ENCODE measurements around the gene SYF2.
"Not testable (repeated sequence)": the region's sequence is repeated elsewhere in the genome, so short reads cannot be mapped to it uniquely, and the experiment has no call there.

The SYF2 gene

DNA sequence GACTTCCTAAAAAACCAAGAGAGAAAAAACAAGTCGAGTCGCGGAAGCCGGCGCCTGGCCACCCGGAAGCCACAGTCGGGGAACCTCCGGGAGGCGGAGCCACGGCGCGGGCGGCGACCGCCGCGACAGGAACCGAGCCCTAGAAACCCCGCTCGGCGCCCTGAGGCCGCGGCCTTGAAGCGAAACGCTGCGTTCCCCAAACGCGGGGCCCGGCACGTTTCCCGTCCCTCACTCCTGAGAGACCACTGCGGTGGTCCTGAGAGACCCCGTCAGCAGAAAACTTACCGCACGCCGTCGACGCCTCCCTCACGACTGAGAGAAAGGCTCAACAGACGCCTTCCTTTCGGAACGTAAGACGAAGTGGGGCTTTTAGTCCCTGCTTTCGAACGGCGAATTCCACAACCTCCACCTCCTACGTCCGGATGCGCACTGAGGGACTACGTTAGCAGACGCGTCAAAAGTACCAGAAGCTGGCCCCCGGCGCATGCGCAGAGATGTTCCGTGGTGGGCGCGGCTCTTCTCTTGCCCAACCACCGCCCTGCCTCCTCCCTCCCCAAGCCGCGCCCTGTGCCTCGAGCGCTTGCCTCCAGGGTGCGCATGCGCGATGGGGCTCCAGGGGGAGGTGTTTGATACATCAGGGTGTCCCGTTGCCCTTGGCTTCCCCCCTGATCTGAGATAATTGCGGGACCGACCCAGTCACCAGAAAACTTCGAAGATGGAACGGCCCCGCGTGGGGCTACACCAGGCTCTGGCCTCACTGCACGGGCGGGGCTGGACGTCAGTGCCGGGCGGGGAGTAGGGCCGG, 14.9 kb upstream of the SYF2 start, which contains the start of gene RSRP1:
RSRP1 (minus strand) TSS at position 431 of the 805 bp plus-strand sequence. CDS start 491 bp downstream, outside the sequence.
- DNase-seq (ENCODE audit: extremely low read depth in 1 of 2, low read depth in 1 of 2), result peak; percentile 99 to 100

- peak in 1 of 2 donors; percentile 22 for DNase-seq (ENCODE audit: extremely low read depth in 1 of 2, low read depth in 1 of 2)
Observed at GRCh38 chr1:25246600-25247023, 14.3 kb upstream of the SYF2 start.

DNA sequence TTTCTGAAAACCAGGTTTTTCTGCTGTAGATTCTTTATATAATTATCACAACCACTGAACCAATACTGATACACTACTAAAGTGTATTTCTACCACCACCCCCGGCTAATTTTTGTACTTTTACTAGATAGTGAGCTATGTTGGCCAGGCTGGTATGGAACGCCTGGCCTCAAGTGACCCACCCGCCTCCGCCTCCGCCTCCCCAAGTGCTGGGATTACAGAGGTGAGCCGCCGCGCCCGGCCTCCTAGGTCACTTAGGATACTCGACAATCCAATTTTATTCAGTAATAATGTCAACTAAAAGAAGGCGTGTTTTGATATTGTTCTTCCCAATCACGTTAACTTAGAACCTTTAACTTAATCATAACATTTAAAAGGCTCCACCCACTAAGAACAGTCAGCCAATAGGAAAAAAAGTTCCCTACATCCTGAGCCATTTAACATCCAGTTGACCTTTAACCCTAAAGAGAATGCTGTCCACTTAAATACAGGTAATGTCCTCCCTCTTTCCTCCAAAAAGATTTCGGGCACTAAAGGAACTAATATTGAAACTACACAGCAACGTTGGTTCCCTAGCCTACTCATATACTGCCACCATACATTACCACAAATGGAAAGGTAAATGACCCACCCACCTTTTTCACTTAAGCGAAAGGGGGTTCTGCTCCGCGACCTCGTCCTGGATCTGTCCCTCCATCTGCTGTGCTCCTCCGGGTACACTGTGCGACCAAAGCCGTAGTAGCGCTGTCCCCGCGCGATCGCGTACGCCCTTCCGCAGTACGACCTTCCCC, 13.7 kb upstream of the SYF2 start:
- no peak for DNase-seq (ENCODE audit: extremely low read depth in 1 of 2, low read depth in 1 of 2)

GRCh38 chr1:25245393-25245792, 13.1 kb upstream of the SYF2 start:
- DNase-seq (ENCODE audit: extremely low read depth in 1 of 2, low read depth in 1 of 2), result no peak

DNA sequence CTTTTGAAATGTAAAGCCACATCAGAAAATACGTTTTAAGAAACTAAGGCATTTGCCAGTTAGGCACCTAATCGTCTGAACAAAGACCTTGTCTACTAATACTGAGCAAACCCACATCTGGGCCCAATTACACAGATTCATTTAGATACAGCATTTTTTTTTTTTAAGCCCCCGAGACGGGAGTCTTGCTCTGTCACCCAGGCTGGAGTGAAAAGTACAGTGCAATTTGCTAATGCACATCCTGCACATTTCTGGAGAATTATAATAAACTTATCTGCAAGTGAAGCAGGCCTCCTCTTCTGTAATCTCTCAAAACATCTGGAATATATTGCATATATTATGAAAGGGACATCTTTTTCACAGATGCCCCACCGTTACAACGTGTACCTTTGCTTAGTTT, 11.6 kb upstream of the SYF2 start:
- DNase-seq (ENCODE audit: extremely low read depth in 1 of 2, low read depth in 1 of 2), result no peak

DNA sequence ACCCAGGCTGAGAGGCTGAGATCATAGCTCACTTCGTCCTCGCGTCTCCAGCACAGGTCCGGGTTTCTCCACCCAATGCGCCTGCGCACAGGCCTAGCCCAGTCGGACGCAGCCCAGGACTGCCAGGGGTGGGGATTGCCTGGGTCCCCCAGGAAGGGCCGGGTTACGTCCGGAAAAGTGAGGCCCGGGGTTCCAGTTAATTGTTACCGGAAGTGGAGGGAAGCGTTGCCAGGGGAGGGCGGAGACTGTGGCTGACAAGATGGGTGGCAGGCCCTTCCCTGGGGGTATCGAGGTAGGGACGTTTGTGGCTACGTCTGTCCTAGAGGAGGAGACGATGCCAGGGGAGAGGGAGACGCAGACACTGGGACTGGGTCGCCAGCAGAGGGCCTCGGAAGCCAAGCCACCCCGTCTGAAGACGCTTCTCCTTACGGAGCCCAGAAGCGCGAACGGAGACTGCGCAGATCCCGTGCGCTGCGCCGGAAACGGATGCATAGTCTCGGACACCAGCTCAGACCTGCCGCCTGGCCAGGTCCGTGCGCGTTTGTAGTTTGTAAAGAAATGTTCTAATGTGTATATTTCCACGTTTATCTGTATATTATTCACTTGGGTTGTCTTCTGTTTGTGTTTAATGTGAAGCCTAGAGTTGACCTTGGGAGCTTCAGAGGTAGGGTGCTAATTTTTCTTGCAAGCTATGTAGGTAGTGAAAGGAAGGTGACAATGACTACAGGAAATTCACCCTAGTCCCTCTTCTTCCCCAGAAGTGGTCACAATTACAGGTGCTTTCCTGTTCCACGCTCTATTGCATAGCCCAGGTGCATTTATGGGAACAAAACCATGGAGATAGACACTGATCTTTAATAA, 7.6 kb upstream of the SYF2 start:
- DNase-seq (ENCODE audit: extremely low read depth in 1 of 2, low read depth in 1 of 2), result peak; percentile 85 to 94

DNA sequence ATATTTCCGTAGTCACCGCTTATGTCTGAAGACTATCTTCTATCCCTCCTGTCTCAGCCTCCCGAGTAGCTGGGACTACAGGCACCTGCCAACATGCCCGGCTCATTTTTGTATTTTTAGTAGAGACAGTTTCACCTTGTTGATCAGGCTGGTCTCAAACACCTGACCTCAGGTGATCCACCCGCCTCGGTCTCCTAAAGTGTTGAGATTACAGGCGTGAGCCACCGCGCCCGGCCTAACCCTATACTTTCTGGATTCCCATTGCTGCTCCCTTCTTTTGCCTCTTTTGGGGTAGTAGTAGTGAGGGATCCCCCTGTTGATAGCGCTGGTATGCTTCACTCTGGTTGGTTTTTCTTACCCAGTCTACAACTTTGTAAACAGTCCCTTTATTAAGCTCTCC, 5.7 kb upstream of the SYF2 start:
- no peak for DNase-seq (ENCODE audit: extremely low read depth in 1 of 2, low read depth in 1 of 2)

GRCh38 chr1:25236261-25236660, 4.0 kb upstream of the SYF2 start:
- not testable (repeated sequence) for DNase-seq (ENCODE audit: extremely low read depth in 1 of 2, low read depth in 1 of 2)

GRCh38 chr1:25235411-25235810, 3.1 kb upstream of the SYF2 start:
- not testable (repeated sequence) for DNase-seq (ENCODE audit: extremely low read depth in 1 of 2, low read depth in 1 of 2)

DNA sequence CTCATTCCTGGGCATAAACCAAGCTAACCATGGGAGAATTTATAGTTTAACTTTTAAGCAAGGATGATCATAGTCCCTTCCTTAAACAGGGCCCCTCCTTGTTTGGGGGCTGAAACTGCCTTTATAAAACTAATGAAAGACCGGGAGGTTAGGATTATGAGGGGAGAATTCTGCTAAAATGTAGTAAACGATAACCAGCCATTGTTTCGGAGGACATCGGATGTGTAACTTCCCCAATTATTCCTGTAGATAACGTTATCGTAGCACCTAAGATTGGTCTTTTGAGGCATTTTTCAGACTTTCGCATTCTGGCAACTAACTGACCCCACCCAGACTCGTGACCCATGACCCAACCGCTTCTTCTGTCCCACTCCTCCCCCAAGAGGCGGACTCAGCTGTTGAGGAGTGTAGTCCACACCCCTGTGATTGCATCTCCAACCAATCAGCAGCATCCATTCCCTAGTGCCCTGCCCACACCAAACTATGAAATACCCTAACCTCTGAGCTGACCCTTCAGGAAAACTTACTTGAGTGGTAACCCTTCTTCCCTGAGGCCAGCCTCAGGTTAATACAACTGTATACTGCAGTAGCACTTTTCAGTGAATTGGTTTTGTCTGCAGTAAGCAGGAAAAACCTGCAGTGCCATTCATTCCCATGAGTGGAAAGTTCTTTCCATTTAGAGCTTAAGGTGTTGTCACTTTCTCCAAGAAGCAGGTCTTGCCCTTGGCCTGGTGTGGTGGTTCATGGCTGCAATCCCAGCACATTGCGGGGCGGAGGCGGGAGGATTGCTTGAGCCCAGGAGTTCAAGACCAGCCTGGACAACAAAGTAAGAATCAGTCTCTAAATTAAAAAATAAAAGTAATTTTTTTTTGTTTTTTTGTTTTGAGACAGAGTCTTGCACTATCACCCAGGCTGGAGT, 823 bp upstream of the SYF2 start:
- DNase-seq (ENCODE audit: extremely low read depth in 1 of 2, low read depth in 1 of 2), result peak; percentile 31 to 73

DNA sequence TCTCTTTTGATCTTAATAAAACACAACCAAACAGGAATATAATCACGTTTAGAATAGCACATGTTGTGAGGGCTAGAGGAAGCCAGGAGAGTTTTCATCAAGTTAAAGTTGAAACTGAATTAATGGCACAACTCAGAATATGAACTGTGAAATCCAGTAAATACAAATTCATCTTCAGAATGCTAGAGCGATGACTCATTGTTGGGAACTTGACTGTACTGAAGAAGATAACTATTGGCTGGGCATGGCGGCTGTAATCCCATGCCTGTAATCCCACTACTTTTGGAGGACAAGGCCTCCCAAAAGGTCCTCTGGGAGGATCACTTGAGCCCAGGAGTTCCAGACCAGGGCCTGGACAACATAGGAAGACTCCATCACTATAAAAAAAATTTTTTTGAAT, 8.8 kb downstream of the SYF2 start:
- no peak for DNase-seq (ENCODE audit: extremely low read depth in 1 of 2, low read depth in 1 of 2)

DNA sequence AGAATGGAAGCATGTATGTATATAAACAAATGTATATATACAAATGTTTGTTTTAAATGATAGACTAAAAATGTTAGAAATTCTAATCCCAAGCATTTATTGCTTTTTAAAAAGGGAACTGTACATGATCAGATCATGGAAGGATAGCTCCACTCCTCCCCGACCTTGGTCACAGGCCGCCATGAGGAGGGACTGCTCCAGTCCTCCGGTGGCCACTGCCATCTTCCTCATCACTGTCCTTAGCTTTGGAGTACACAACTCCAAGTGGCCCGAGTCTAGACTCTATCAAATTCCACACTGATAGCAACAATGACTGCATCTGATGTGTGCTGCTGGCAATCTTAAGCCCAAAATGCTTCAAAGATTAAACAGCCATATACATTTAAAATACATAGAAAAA, 9.7 kb downstream of the SYF2 start:
- no peak for DNase-seq (ENCODE audit: extremely low read depth in 1 of 2, low read depth in 1 of 2)

DNA sequence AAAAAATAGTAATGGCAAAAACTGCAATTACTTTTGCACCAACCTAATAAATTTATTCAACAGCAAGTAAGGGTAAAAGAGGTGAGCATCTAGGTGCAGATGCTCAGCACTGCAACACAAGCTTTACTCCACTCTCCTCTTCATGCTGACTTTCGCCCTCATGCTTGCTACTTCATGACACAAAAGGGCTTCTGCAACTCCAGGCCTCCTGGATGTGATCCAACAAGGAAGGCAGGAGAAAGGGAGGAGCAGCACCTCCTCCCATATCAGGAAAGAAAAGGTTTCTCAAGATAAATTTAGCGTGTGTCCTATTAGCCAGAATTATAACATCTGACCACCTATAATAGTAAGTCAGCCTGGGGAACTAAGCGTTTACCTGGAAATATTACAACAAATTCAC, 11.6 kb downstream of the SYF2 start:
- no peak for DNase-seq (ENCODE audit: extremely low read depth in 1 of 2, low read depth in 1 of 2)

DNA sequence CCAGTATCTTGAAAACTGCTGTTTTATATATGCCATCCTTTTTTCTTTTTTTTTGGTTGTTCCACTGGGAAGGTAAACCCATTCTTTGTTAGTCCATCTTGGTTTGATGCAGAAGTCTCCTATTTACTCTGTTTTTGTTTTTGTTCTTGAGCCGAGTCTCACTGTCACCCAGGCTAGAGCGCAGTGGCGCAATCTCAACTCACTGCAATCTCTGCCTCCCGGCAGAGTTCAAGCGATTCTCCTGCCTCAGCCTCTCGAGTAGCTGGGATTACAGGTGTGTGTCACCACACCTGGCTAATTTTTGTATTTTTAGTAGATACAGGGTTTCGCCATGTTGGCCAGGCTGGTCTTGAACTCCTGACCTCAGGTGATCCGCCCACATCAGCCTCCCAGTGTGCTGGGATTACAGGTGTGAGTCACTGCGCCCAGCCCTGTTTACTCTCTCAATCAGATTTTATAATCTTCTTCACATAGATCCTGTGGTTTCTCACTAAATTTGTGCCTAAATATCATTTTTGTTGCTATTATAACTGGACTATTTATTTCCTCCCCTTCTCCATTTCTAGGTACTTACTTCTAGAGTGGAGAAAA, 12.5 kb downstream of the SYF2 start:
- DNase-seq (ENCODE audit: extremely low read depth in 1 of 2, low read depth in 1 of 2), result no peak

DNA sequence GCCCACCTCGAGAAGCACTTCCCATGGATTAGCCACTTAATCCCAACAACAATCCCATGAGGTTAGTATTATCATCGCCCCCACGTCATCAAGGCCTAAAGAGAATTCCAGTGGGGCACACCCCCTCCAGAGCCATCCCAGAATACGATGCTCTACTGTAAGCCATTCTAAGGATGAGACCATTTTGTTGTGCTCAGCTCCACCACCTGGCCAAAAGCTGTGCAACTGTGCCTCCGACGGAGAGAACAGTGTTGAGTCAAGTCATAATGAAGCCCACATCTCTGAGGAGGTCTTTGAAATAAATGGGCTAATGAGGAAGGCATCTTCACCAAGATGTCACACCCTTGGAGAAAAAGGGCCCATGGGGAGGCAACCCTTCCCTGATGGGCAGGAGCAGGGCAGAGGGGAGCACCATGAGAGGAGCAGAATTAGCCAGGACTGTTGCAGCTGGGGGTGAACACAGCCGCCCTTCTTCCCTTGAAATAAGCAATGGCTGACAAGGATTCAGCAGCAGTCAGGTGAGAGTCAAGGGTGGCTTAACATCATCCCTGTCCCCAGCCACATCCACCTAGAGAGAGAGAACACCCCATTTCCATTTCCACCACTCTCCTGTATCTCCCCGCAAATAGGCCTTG, 14.6 kb downstream of the SYF2 start:
- no peak for DNase-seq (ENCODE audit: extremely low read depth in 1 of 2, low read depth in 1 of 2)

DNA sequence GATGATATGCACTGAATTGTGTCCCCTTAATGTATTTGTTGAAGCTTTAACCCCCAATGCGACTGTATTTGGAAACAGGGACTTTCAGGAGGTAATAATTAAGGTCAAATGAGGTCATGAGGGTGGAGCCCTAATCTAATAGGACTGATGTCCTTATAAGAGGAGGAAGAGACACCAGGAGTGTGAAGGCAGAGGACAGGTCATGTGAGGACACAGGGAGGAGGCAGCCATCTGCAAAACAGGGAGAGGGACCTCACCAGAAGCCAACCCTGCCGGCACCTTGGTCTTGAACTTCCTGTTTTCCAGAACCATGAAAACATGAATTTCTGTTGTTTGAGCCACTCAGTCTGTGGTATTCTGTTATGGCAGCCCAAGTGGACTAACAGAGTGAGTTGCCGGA, 15.3 kb downstream of the SYF2 start:
- no peak for DNase-seq (ENCODE audit: extremely low read depth in 1 of 2, low read depth in 1 of 2)

DNA sequence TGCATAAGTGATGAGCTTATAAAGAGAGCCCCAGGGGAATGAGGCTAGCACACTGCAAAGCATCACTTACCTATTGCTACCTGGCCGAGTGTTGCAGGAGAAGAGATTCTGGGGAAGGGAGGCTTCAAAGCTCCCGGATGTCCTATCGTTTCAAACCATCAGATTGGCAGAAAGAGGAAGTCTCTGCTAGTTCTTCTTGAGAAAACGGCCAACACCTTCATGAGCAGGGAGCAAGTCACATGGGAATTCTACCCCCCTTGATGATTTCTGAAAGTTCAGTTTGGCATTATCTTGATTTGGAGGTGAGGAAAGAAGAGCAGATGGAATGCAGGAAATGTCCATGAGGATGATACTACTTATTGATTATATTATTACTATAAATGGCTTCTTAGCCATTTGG, 16.2 kb downstream of the SYF2 start:
- DNase-seq (ENCODE audit: extremely low read depth in 1 of 2, low read depth in 1 of 2), result no peak

DNA sequence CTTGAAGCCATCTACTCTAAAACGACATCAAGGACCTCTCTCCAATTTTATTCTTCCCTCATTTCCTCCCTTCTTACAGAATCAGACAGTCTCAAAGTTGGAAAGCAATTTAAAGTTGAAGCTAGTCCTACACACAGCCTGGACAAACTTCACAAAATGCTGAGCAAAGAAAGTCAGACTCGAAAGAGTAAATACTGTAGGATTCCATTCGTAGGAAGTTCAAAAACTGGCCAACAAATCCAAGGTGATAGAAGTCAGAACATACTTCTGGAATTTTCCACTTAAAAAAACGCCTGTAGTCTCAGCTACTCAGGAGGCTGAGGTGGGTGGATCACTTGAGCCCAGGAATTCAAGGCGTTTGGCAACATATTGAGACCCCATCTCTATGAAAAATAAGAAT, 19.6 kb downstream of the SYF2 start:
- no peak for DNase-seq (ENCODE audit: extremely low read depth in 1 of 2, low read depth in 1 of 2)

DNA sequence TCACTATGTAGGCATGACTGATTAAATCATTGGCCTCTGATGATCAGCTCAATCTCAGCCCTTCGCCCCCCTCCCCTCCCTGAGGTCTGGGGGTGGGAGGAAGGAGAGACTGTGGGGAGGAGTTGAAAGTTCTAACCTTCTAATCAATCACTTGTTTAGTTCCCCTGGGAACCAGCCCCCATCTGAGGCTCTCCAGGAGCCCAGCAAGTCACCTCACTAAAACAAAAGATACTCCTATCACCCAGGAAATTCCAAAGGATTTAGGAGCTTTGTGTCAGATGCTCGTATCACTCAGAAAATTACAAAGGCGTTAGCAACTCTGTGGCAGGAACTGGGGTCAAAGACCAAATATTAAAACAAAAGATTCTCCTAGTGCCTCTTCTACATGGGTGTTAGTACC, 21.6 kb downstream of the SYF2 start:
- DNase-seq (ENCODE audit: extremely low read depth in 1 of 2, low read depth in 1 of 2), result no peak

Data from stimulated activated CD8-positive, alpha-beta memory T cell treated with anti-CD3 and anti-CD28 coated beads, Interleukin-7, amount 100 ng/mL, for 48 hours (primary cell).